WTC11 (cell line): ENCODE measurements around the gene KCNIP1. TPM values are rescaled to one million over a fixed set of nuclear protein-coding genes. Genes with fewer than 3 reads are reported as not detected.

Experiments used
- AR ChIP-seq: fragments of 250-450 bp; sonication (Bioruptor Pico); IDR thresholded peaks from 2 replicates; pipeline ENCODE4 v1.9.0; 2021; ENCODE audit warnings: mild to moderate bottlenecking
- ARID4B ChIP-seq: sonication (generic); formaldehyde crosslinking; IDR thresholded peaks from 2 replicates; pipeline ENCODE4 v1.8.0; 2023; ENCODE audit warnings: missing genetic modification reagents, mild to moderate bottlenecking, borderline replicate concordance
- ATF6 ChIP-seq: sonication (generic); formaldehyde crosslinking; IDR thresholded peaks from 2 replicates; pipeline ENCODE4 v1.8.1; 2023; ENCODE audit warnings: mild to moderate bottlenecking, missing genetic modification reagents
- FOXJ3 ChIP-seq: sonication (generic); formaldehyde crosslinking; IDR thresholded peaks from 2 replicates; pipeline ENCODE4 v1.9.0; 2021; ENCODE audit warnings: missing genetic modification reagents, mild to moderate bottlenecking, borderline replicate concordance
- HMGA2 ChIP-seq: fragments of 250-450 bp; sonication (Bioruptor Pico); IDR thresholded peaks from 2 replicates; pipeline ENCODE4 v1.4.0; 2021; ENCODE audit warnings: mild to moderate bottlenecking, moderate library complexity
- JAZF1 ChIP-seq: fragments of 250-450 bp; sonication (Bioruptor Pico); IDR thresholded peaks from 2 replicates; pipeline ENCODE4 v1.9.0; 2021; ENCODE audit warnings: moderate library complexity, mild to moderate bottlenecking, inconsistent platforms
- MAX ChIP-seq: sonication (generic); formaldehyde crosslinking; IDR thresholded peaks from 2 replicates; pipeline ENCODE4 v1.8.0; 2022; ENCODE audit warnings: mild to moderate bottlenecking, missing genetic modification reagents
- NFATC4 ChIP-seq: fragments of 250-450 bp; sonication (Bioruptor Pico); IDR thresholded peaks from 2 replicates; pipeline ENCODE4 v1.9.0; 2021; ENCODE audit warnings: mild to moderate bottlenecking
- RORB ChIP-seq: fragments of 250-450 bp; sonication (Bioruptor Pico); IDR thresholded peaks from 2 replicates; pipeline ENCODE4 v1.9.0; 2021; ENCODE audit warnings: mild to moderate bottlenecking
- SMAD3 ChIP-seq: sonication (generic); formaldehyde crosslinking; IDR thresholded peaks from 2 replicates; pipeline ENCODE4 v1.8.0; 2022; ENCODE audit warnings: missing genetic modification reagents, mild to moderate bottlenecking, borderline replicate concordance
- USF1 ChIP-seq: sonication (generic); formaldehyde crosslinking; IDR thresholded peaks from 2 replicates; pipeline ENCODE4 v1.8.0; 2022; ENCODE audit warnings: mild to moderate bottlenecking, missing genetic modification reagents
- USF2 ChIP-seq: sonication (generic); formaldehyde crosslinking; IDR thresholded peaks from 2 replicates; pipeline ENCODE4 v1.8.1; 2023; ENCODE audit warnings: mild to moderate bottlenecking, missing genetic modification reagents, moderate library complexity
- ZMAT4 ChIP-seq: fragments of 250-450 bp; sonication (Bioruptor Pico); IDR thresholded peaks from 2 replicates; pipeline ENCODE4 v1.9.0; 2021; ENCODE audit warnings: mild to moderate bottlenecking
- ZNF423 ChIP-seq: fragments of 250-450 bp; sonication (Bioruptor Pico); IDR thresholded peaks from 2 replicates; pipeline ENCODE4 v2.1.2; 2022; ENCODE audit warnings: mild to moderate bottlenecking, moderate library complexity
- total RNA-seq: library from RNA; stranded (reverse); gene quantifications from 3 replicates; pipeline ENCODE4 v1.2.3, GENCODE V29; 2021

Gene KCNIP1
- total RNA-seq, 1 experiment from 2014 or later: 0.59 TPM

- no peak for TF ChIP-seq ARID4B (CRISPR knock-in tag)
- TF ChIP-seq ATF6 (CRISPR knock-in tag): no peak
- TF ChIP-seq FOXJ3 (CRISPR knock-in tag): no peak
- no peak for TF ChIP-seq HMGA2
- TF ChIP-seq USF2 (CRISPR knock-in tag): peak; percentile 56
- no peak for TF ChIP-seq NFATC4 (CRISPR knock-in tag)
- TF ChIP-seq ZMAT4 (CRISPR knock-in tag): no peak
- no peak for TF ChIP-seq JAZF1 (CRISPR knock-in tag)
- TF ChIP-seq ZNF423 (CRISPR knock-in tag): no peak
- TF ChIP-seq USF1: peak; percentile 41; the same call in 1 of the 2 replicates
- TF ChIP-seq AR (CRISPR knock-in tag): no peak
- TF ChIP-seq SMAD3 (CRISPR knock-in tag): 0 out of 2 replicates have a peak, but pooled peaks have one; percentile 46
- no peak for TF ChIP-seq RORB
- TF ChIP-seq MAX: peak; percentile 72; the same call in 1 of the 2 replicates
These were observed 245.2 kb downstream of the KCNIP1 start (continued) for GRCh38 chr5:170748951-170749471.
